Keratinocyte (primary cell): Measurements from ENCODE around the gene SDK2. TPM values are rescaled to one million over a fixed set of nuclear protein-coding genes. Genes with fewer than 3 reads are reported as not detected.

ENCODE experiments used
- DNase-seq: peaks from one replicate; pipeline ENCODE4 v3.0.0-alpha.2; 2011; ENCODE audit warnings: low read depth, missing footprints, low spot score
- FAIRE-seq: peaks from 2 replicates; lab custom pipeline; 2011; peaks lifted over from hg19 to GRCh38; lab: Jason Lieb, UNC
- H2AFZ ChIP-seq: 2 replicates; pipeline ENCODE4 v1.6.0; 2012; ENCODE audit warnings: low read length, control low read depth, inconsistent platforms; ENCODE audit not compliant: control insufficient read depth
- H3K27ac ChIP-seq: 2 replicates; pipeline ENCODE4 v1.5.1; 2011; ENCODE audit warnings: low read length; ENCODE audit not compliant: control insufficient read depth, insufficient read depth
- H3K27me3 ChIP-seq: 3 replicates; pipeline ENCODE4 v1.6.0; 2011; ENCODE audit warnings: low read length; ENCODE audit not compliant: control insufficient read depth, insufficient read depth; ENCODE audit errors: extremely low read depth
- H3K36me3 ChIP-seq, 2 experiments: 2 replicates in 1 of 2; 3 replicates in 1 of 2; pipeline ENCODE4 v1.5.1; 2011; ENCODE audit warnings: low read length in 2 of 2, mild to moderate bottlenecking in 1 of 2; ENCODE audit not compliant: control insufficient read depth in 2 of 2, insufficient read depth in 2 of 2; ENCODE audit errors: extremely low read depth in 1 of 2
- H3K4me1 ChIP-seq: 3 replicates; pipeline ENCODE4 v1.5.1; 2011; ENCODE audit warnings: low read length; ENCODE audit not compliant: control insufficient read depth, insufficient read depth; ENCODE audit errors: extremely low read depth
- H3K4me2 ChIP-seq: 3 replicates; pipeline ENCODE4 v1.6.0; 2011; ENCODE audit warnings: low read depth, low read length; ENCODE audit not compliant: control insufficient read depth, insufficient read depth; ENCODE audit errors: extremely low read depth
- H3K4me3 ChIP-seq, 3 experiments: fragments of 200-600 bp in 1 of 3; sonication (generic) in 1 of 3; 2 replicates in 2 of 3; 3 replicates in 1 of 3; pipeline ENCODE4 v1.5.1; 2011 to 2016; ENCODE audit warnings: low read length in 3 of 3, mild to moderate bottlenecking in 3 of 3, control low read depth in 2 of 3, inconsistent platforms in 1 of 3, low read depth in 1 of 3, mixed read lengths in 1 of 3, mixed run types in 1 of 3, moderate library complexity in 1 of 3; ENCODE audit not compliant: control insufficient read depth in 2 of 3, insufficient read depth in 2 of 3; ENCODE audit errors: extremely low read depth in 1 of 3
- H3K79me2 ChIP-seq: 2 replicates; pipeline ENCODE4 v1.6.0; 2012; ENCODE audit warnings: low read length; ENCODE audit not compliant: control insufficient read depth, insufficient read depth
- H3K9ac ChIP-seq: 3 replicates; pipeline ENCODE4 v1.6.0; 2011; ENCODE audit warnings: low read length; ENCODE audit not compliant: control insufficient read depth, insufficient read depth; ENCODE audit errors: extremely low read depth
- H3K9me1 ChIP-seq: 3 replicates; pipeline ENCODE4 v1.6.0; 2011; ENCODE audit warnings: low read length; ENCODE audit not compliant: control insufficient read depth, insufficient read depth; ENCODE audit errors: extremely low read depth
- H3K9me3 ChIP-seq: 2 replicates; pipeline ENCODE4 v1.5.1; 2012; ENCODE audit warnings: low read depth, low read length; ENCODE audit not compliant: control insufficient read depth
- H4K20me1 ChIP-seq: 3 replicates; pipeline ENCODE4 v1.6.0; 2011; ENCODE audit warnings: low read length; ENCODE audit not compliant: control insufficient read depth, insufficient read depth; ENCODE audit errors: extremely low read depth
- CTCF ChIP-seq, 3 experiments: IDR thresholded peaks in 1 of 3; conservative IDR thresholded peaks in 1 of 3; optimal IDR thresholded peaks in 1 of 3; 2 replicates in 2 of 3; 3 replicates in 1 of 3; pipeline versions ENCODE3 to v1.5.1; 2011; ENCODE audit warnings: low read length in 3 of 3, mild to moderate bottlenecking in 3 of 3, moderate library complexity in 2 of 3, control low read depth in 1 of 3, inconsistent platforms in 1 of 3; ENCODE audit not compliant: insufficient read depth in 2 of 3; ENCODE audit errors: extremely low read depth in 1 of 3
- EZH2 ChIP-seq: IDR thresholded peaks from one replicate; pipeline ENCODE4 v1.6.1; 2012; ENCODE audit warnings: inconsistent platforms, mild to moderate bottlenecking, low read length, moderate library complexity
- dilution Hi-C: fragments of 300-500 bp; cut with MboI; formaldehyde crosslinking; loops from one replicate; pipeline ENCODE4 v1.7.0; 2020; ENCODE audit warnings: low sequenced_read_pairs; ENCODE audit not compliant: extremely low pct_ligation_motif_present
- polyA plus RNA-seq, 5 experiments: library from polyadenylated mRNA; depleted of rRNA in 3 of 5; stranded (reverse) in 3 of 5; stranded (forward) in 1 of 5; unstranded in 1 of 5; fragments of >200 nt; gene quantifications; 1 replicate in 1 of 5; 2 replicates in 3 of 5; 3 replicates in 1 of 5; pipeline versions ENCODE4 v1.2.1 to v1.2.3, GENCODE V29; 2011 to 2012; ENCODE audit warnings: missing spikeins in 2 of 5, low read depth in 1 of 5, low replicate concordance in 1 of 5

SDK2 gene
- polyA plus RNA-seq, 1 donor (not counting 4 experiments of a cell fraction or from before 2014, with no cell fraction given): 1.8 TPM

GRCh38 chr17:73647772-73648542 is 3.7 kb upstream of the SDK2 start:
- no peaks in the 10 kb centered on the region for H3K9me3 ChIP-seq
- TF ChIP-seq CTCF (optimal IDR thresholded peaks at IDR 0.05 in 1 of 3, IDR thresholded peaks at IDR 0.05 in 1 of 3, conservative IDR thresholded peaks at IDR 0.05 in 1 of 3; ENCODE audit: extremely low read depth in 1 of 3, insufficient read depth in 2 of 3, low read length in 3 of 3): no peak
- TF ChIP-seq EZH2: no peak
- no peak overlapping the region for H3K27ac ChIP-seq
- dilution Hi-C loops: no loop called here
- no peak overlapping the region for H2AFZ ChIP-seq
- no peak overlapping the region for H3K4me3 ChIP-seq
- no peaks in the 10 kb centered on the region for H3K4me1 ChIP-seq
- H4K20me1 ChIP-seq: no peaks in the 10 kb centered on the region
- DNase-seq: no peak
- H3K4me2 ChIP-seq: no peak overlapping the region
- no peak overlapping the region for H3K9ac ChIP-seq
- no peaks in the 10 kb centered on the region for H3K9me1 ChIP-seq
- H3K27me3 ChIP-seq: peaks cover 26% of the 10 kb centered on the region
- H3K36me3 ChIP-seq: no peaks in the 10 kb centered on the region
- peaks cover 3% of the 10 kb centered on the region for H3K79me2 ChIP-seq
- no peak for FAIRE-seq

GRCh38 chr17:73647301-73647695 is 3.1 kb upstream of the SDK2 start:
- Histone ChIP-seq H3K9me3 (no peaks in the 10 kb centered on the region), H3K9ac (no peak overlapping the region), H3K79me2 (peaks cover 10% of the 10 kb centered on the region), H4K20me1 (peaks cover 1% of the 10 kb centered on the region), H2AFZ (no peak overlapping the region), H3K9me1 (no peaks in the 10 kb centered on the region), H3K4me3 (no peak overlapping the region), H3K27ac (no peak overlapping the region), H3K4me1 (peaks cover 5% of the 10 kb centered on the region), H3K36me3 (no peaks in the 10 kb centered on the region), H3K4me2 (no peak overlapping the region), H3K27me3 (peaks cover 26% of the 10 kb centered on the region)
- no peak for TF ChIP-seq EZH2
- TF ChIP-seq CTCF (optimal IDR thresholded peaks at IDR 0.05 in 1 of 3, IDR thresholded peaks at IDR 0.05 in 1 of 3, conservative IDR thresholded peaks at IDR 0.05 in 1 of 3; ENCODE audit: extremely low read depth in 1 of 3, insufficient read depth in 2 of 3, low read length in 3 of 3): no peak
- DNase-seq (no peak), FAIRE-seq (no peak)
- dilution Hi-C loops: no loop called here
